Measurements from ENCODE around the gene FBXO22.
"Not testable (repeated sequence)": the region's sequence is repeated elsewhere in the genome, so short reads cannot be mapped to it uniquely, and the experiment has no call there.

FBXO22 gene

DNA sequence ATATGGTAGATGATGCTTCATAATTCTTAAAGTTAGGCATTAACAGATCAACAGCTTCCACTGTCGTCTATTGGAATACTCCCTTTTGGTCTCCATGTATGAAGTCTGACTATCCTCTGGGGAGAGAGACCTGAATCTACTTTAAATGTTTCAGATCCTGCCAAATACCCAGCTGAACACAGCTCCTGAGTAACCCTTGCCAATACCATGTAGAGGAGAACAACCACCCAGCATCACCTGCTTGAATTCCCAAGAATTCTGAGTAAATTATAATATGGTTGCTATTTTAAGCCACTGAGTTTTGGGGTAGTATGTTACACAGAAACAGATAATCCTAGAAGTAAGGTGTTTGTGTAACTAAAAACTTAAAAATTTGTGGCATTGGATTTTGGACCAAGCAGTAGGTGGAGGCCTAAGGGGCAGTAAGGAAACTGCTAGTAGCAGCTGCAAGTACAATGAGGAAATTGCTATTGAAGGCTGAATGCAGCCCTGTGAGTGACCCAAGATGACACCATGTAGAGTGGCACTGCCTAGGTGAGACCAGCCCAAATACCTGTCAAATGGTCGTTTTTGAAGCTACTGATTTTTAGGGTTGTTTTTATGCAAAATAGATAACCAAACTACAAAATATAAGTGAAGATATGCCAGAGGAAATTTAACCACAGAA, 77.6 kb downstream of the FBXO22 start:
- DNase-seq (ENCODE audit: low spot score): no peak

DNA sequence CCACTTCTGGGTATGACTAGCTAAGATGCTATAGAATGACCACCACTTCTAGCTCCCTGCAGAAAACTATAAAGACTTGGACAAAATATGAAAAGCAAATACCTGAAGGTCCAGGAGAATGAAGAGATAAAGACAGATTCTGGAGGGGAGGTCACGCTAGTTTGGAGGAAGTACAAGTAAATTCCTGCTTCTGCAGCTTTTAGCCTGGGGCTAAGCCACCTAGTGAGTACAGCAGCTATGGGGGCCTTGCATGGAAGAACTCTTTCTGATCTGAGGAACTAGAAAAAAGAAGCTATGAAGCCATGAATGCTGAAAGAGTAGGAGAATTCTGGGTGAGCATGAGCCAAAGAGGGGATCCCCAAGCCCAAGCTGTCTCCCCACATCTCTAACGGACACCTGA, 78.8 kb downstream of the FBXO22 start:
- no peak for DNase-seq (ENCODE audit: low spot score)

DNA sequence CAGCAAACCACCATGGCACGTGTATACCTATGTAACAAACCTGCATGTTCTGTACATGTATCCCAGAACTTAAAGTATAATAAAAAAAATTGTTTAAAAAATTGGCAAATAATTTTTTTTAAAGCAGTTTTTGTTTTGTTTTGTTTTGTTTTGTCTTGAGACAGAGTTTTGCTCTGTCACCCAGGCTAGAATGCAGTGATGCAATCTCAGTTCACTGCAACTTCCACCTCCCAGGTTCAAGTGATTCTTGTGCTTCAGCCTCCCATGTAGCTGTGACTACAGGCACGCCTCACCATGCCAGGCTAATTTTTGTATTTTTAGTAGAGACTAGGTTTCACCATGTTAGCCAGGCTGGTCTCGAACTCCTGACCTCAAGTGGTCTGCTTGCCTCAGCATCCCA, 81.0 kb downstream of the FBXO22 start:
- not testable (repeated sequence) for DNase-seq (ENCODE audit: low spot score)

DNA sequence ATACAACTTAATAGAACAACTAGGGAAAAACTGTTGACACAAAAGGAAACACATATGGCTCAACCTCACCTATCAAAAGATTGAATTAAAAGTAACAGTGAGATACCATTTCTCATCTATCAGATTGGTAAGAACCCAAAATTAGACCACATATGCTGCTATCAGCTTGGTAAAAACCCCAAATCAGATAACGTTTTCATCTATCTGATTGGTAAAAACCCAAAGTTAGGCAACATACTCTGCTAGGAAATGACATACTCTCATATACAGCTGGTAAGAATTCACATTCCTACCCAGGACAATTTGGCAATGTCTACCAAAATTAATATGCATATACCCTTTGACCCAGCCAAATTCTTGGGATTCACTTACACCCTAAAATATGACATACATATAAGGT, 82.3 kb downstream of the FBXO22 start:
- no peak for DNase-seq (ENCODE audit: low spot score)

DNA sequence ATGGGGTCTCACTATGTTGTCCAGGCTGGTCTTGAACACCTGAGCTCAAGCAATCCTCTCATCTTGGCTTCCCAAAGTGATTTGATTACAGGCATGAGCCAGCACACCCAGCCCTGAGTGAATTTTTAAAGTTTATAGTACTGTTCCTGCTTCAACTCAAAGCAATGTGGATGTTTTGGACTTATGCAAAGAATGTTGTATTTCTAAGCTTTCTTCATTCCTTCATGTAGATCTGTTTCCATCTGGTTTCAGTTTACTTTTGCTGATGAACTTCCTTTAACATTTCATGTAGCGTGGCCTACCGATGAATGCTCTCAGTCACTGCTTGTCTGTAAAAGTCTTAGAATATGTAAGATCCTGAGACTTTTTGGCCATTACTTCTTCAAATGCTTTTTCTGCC, 85.4 kb downstream of the FBXO22 start:
- no peak for DNase-seq (ENCODE audit: low spot score)

DNA sequence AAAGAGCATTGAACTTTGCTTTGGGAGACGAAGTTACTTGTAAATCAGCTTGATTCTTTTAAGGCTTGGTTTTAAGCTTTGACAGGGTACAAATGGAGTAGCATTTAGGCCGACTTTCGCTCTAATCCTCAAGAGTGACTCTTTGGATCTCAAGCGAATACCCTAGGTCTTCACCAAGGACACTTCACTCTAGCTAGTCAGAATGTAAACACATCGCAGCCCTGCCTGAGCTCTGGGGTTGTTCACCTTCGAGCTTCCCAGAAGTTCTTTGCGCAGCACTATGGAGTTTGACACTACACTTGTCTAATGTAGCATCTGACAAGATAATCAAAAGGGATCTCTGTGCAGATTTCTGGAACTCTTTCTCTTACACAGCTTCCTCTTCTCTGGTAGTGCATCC, 86.2 kb downstream of the FBXO22 start:
- DNase-seq (ENCODE audit: low spot score): no peak
